ENCODE results near the gene CEMIP2.

GRCh38 chr9:71710856-71711255 is 57.5 kb downstream of the CEMIP2 start:
- TF ChIP-seq CTCF (conservative IDR thresholded peaks at IDR 0.05) (no peak), ZFX (IDR thresholded peaks at IDR 0.05) (no peak)

All from C4-2B (cell line).